ENCODE data around the gene EQTN. TPM values are rescaled to one million over a fixed set of nuclear protein-coding genes. Genes with fewer than 3 reads are reported as not detected.
A peak's percentile ranks its signal among the peaks of the same experiment; 100 is the strongest.

Gene EQTN
- total RNA-seq, 1 donor from 2014 or later: 3.4 TPM

- Mint-ChIP-seq H3K9me3 (peaks cover 7% of the 10 kb centered on the region), H3K27me3 (ENCODE audit: insufficient read depth, low read depth) (no peaks in the 10 kb centered on the region), H3K4me3 (no peak overlapping the region), H3K27ac (no peak overlapping the region), H3K36me3 (peaks cover 4% of the 10 kb centered on the region), H3K4me1 (peaks cover 44% of the 10 kb centered on the region)
- no peak for TF ChIP-seq CTCF (IDR thresholded peaks at IDR 0.05)
- Histone ChIP-seq H3K4me3 (no peak overlapping the region), H3K9me3 (ENCODE audit: low read depth) (no peaks in the 10 kb centered on the region), H2AFZ (replicated peaks) (no peak overlapping the region), H4K20me1 (ENCODE audit: low read depth) (no peaks in the 10 kb centered on the region), H3F3A (ENCODE audit: low read depth) (peaks cover 40% of the 10 kb centered on the region), H3K79me2 (ENCODE audit: low read depth) (peaks cover 5% of the 10 kb centered on the region), H3K36me3 (peaks cover under 1% of the 10 kb centered on the region), H3K4me2 (no peak overlapping the region), H3K9ac (no peak overlapping the region), H3K4me1 (peaks cover 57% of the 10 kb centered on the region), H3K27me3 (no peaks in the 10 kb centered on the region), H3K27ac (no peak overlapping the region)
- no peak for DNase-seq (ENCODE audit: low spot score)
Measured at GRCh38 chr9:27338527-27338903, 41.6 kb upstream of the EQTN start.

- peaks cover 5% of the 10 kb centered on the region for H3K9me3 Mint-ChIP-seq
- H3K36me3 ChIP-seq: no peaks in the 10 kb centered on the region
- H3K4me2 ChIP-seq: no peak overlapping the region
- H3K27me3 ChIP-seq: no peaks in the 10 kb centered on the region
- DNase-seq (ENCODE audit: low spot score): no peak
- H3K36me3 Mint-ChIP-seq: peaks cover 3% of the 10 kb centered on the region
- no peaks in the 10 kb centered on the region for H4K20me1 ChIP-seq (ENCODE audit: low read depth)
- H3K27ac ChIP-seq: peak overlapping the region; percentile 16
- no peak for TF ChIP-seq EZH2phosphoT487 (IDR thresholded peaks at IDR 0.05)
- no peak for TF ChIP-seq EZH2 (IDR thresholded peaks at IDR 0.05)
- no peak for TF ChIP-seq CTCF (IDR thresholded peaks at IDR 0.05)
- no peak overlapping the region for H3K4me3 ChIP-seq
- H3K9me3 ChIP-seq (ENCODE audit: low read depth): no peaks in the 10 kb centered on the region
- H3K79me2 ChIP-seq (ENCODE audit: low read depth): peaks cover 5% of the 10 kb centered on the region
- no peak overlapping the region for H3K4me3 Mint-ChIP-seq
- no peak overlapping the region for H3K27ac Mint-ChIP-seq
- peaks cover 60% of the 10 kb centered on the region for H3K4me1 ChIP-seq
- no peak overlapping the region for H2AFZ ChIP-seq (replicated peaks)
- H3F3A ChIP-seq (ENCODE audit: low read depth): peaks cover 43% of the 10 kb centered on the region
- no peak overlapping the region for H3K9ac ChIP-seq
- H3K4me1 Mint-ChIP-seq: peaks cover 46% of the 10 kb centered on the region
- H3K27me3 Mint-ChIP-seq (ENCODE audit: insufficient read depth, low read depth): no peaks in the 10 kb centered on the region
Measured at GRCh38 chr9:27337833-27338526, 41.0 kb upstream of the EQTN start.

GRCh38 chr9:27337236-27337635 lies 40.3 kb upstream of the EQTN start:
- H3K27me3 ChIP-seq: no peaks in the 10 kb centered on the region
- H4K20me1 ChIP-seq (ENCODE audit: low read depth): no peaks in the 10 kb centered on the region
- H3K36me3 Mint-ChIP-seq: peaks cover 3% of the 10 kb centered on the region
- no peak overlapping the region for H3K27ac Mint-ChIP-seq
- H3K4me1 ChIP-seq: peaks cover 60% of the 10 kb centered on the region
- H2AFZ ChIP-seq (replicated peaks): no peak overlapping the region
- H3K27me3 Mint-ChIP-seq (ENCODE audit: insufficient read depth, low read depth): no peaks in the 10 kb centered on the region
- H3K27ac ChIP-seq: no peak overlapping the region
- H3K9ac ChIP-seq: no peak overlapping the region
- no peak for DNase-seq (ENCODE audit: low spot score)
- no peak overlapping the region for H3K4me3 ChIP-seq
- no peaks in the 10 kb centered on the region for H3K9me3 ChIP-seq (ENCODE audit: low read depth)
- no peak overlapping the region for H3K4me2 ChIP-seq
- no peaks in the 10 kb centered on the region for H3K36me3 ChIP-seq
- peaks cover 46% of the 10 kb centered on the region for H3K4me1 Mint-ChIP-seq
- H3K9me3 Mint-ChIP-seq: peaks cover 3% of the 10 kb centered on the region
- peaks cover 42% of the 10 kb centered on the region for H3F3A ChIP-seq (ENCODE audit: low read depth)
- peaks cover 5% of the 10 kb centered on the region for H3K79me2 ChIP-seq (ENCODE audit: low read depth)
- H3K4me3 Mint-ChIP-seq: no peak overlapping the region
- TF ChIP-seq EZH2phosphoT487 (IDR thresholded peaks at IDR 0.05) (no peak), CTCF (IDR thresholded peaks at IDR 0.05) (no peak)
